ENCODE data around the gene WDR6. TPM values are rescaled to one million over a fixed set of nuclear protein-coding genes. Genes with fewer than 3 reads are reported as not detected.
"Not testable (repeated sequence)": the region's sequence is repeated elsewhere in the genome, so short reads cannot be mapped to it uniquely, and the experiment has no call there.

Gene WDR6
- total RNA-seq, 4 donors from 2014 or later = 96.7 to 233 (median 179) TPM

GRCh38 chr3:49006408-49007067 is 653 bp upstream of the WDR6 start:
- DNase-seq = peak in 1 of 3 donors; percentile 27

GRCh38 chr3:49007771-49008528 is 759 bp downstream of the WDR6 start:
- peaks cover 0 to 32% (median 3%) of the 10 kb centered on the region in 4 donors for H3K4me1 ChIP-seq
- DNase-seq = peak; percentile 90 to 95 (median 95)
- H3K4me3 ChIP-seq = peak overlapping the region; percentile 71 to 92 (median 76)
- TF ChIP-seq POLR2A (IDR thresholded peaks at IDR 0.05) = peak in 1 of 2 donors; percentile 13
- TF ChIP-seq CTCF (IDR thresholded peaks at IDR 0.05) = no peak
- H3K27me3 ChIP-seq = no peaks in the 10 kb centered on the region
- peak overlapping the region; percentile 88 to 94 (median 93) for H3K27ac ChIP-seq
- H3K36me3 ChIP-seq = peaks cover 0 to 16% (median 0%) of the 10 kb centered on the region in 3 donors
- no peaks in the 10 kb centered on the region for H3K9me3 ChIP-seq

More at GRCh38 chr3:49006408-49007067, 653 bp upstream of the WDR6 start:
- peaks cover 0 to 2% (median 0%) of the 10 kb centered on the region in 3 donors for H3K36me3 ChIP-seq
- H3K9me3 ChIP-seq = no peaks in the 10 kb centered on the region
- H3K27ac ChIP-seq = peak overlapping the region; percentile 88 to 94 (median 93)
- no peak for TF ChIP-seq CTCF (IDR thresholded peaks at IDR 0.05)
- TF ChIP-seq POLR2A (IDR thresholded peaks at IDR 0.05) = no peak
- peaks cover 0 to 22% (median 3%) of the 10 kb centered on the region in 4 donors for H3K4me1 ChIP-seq
- H3K4me3 ChIP-seq = peak overlapping the region; percentile 71 to 92 (median 76)
- no peaks in the 10 kb centered on the region for H3K27me3 ChIP-seq

GRCh38 chr3:49008627-49009026 is 1.4 kb downstream of the WDR6 start:
- H3K9me3 ChIP-seq, H3K27me3 ChIP-seq, DNase-seq: not testable (repeated sequence)
- Histone ChIP-seq H3K36me3 (peaks cover 0 to 20% (median 0%) of the 10 kb centered on the region in 3 donors), H3K4me3 (peak overlapping the region in 2 of 4 donors; percentile 71 to 76), H3K27ac (peak overlapping the region; percentile 88 to 94 (median 93)), H3K4me1 (peaks cover 0 to 32% (median 3%) of the 10 kb centered on the region in 4 donors)

- H3K36me3 ChIP-seq = peaks cover 0 to 28% (median 0%) of the 10 kb centered on the region in 3 donors
- no peak overlapping the region for H3K27ac ChIP-seq
- no peak for DNase-seq
- TF ChIP-seq CTCF (IDR thresholded peaks at IDR 0.05) (no peak), POLR2A (IDR thresholded peaks at IDR 0.05) (no peak)
- no peaks in the 10 kb centered on the region for H3K9me3 ChIP-seq
- peaks cover 0 to 32% (median 3%) of the 10 kb centered on the region in 4 donors for H3K4me1 ChIP-seq
- H3K27me3 ChIP-seq = no peaks in the 10 kb centered on the region
- H3K4me3 ChIP-seq = no peak overlapping the region
Measured at GRCh38 chr3:49009396-49009795, 2.2 kb downstream of the WDR6 start.

GRCh38 chr3:49012441-49013017 is 5.3 kb downstream of the WDR6 start:
- no peaks in the 10 kb centered on the region for H3K9me3 ChIP-seq
- no peak for DNase-seq
- no peak overlapping the region for H3K27ac ChIP-seq
- TF ChIP-seq CTCF (IDR thresholded peaks at IDR 0.05) = no peak
- TF ChIP-seq POLR2A (IDR thresholded peaks at IDR 0.05) = no peak
- H3K4me3 ChIP-seq = no peak overlapping the region
- H3K27me3 ChIP-seq = no peaks in the 10 kb centered on the region
- H3K4me1 ChIP-seq = peaks cover 0 to 27% (median 7%) of the 10 kb centered on the region in 4 donors
- H3K36me3 ChIP-seq = peaks cover 0 to 51% (median 0%) of the 10 kb centered on the region in 3 donors
